ENCODE results near the gene DELE1. TPM values are rescaled to one million over a fixed set of nuclear protein-coding genes. Genes with fewer than 3 reads are reported as not detected.

Gene DELE1
- total and polyA plus RNA-seq, 2 donors (not counting 3 experiments of a cell fraction or from before 2014, with no cell fraction given): 105 to 121 TPM

- FAIRE-seq (peak; percentile 91), DNase-seq (ENCODE audit: low read depth, low spot score) (peak; percentile 92)
- no TSS peak for BruUV-seq (replicated peaks)
- Histone ChIP-seq H3K9me1 (replicated peaks; ENCODE audit: control insufficient read depth, extremely low read depth, insufficient read depth, low read length) (no peaks in the 10 kb centered on the region), H3K27me3 (ENCODE audit: control insufficient read depth in 2 of 2, insufficient read depth in 2 of 2, low read length in 2 of 2) (peaks cover 26 to 33% of the 10 kb centered on the region in 2 experiments), H3K9me3 (replicated peaks; ENCODE audit: control insufficient read depth, insufficient read depth, low read length) (no peaks in the 10 kb centered on the region), H3K4me1 (ENCODE audit: control insufficient read depth, extremely low read depth, insufficient read depth, low read length) (peaks cover 22% of the 10 kb centered on the region), H2AFZ (ENCODE audit: low read depth, low read length) (peak overlapping the region; percentile 74), H4K20me1 (replicated peaks; ENCODE audit: control insufficient read depth, extremely low read depth, insufficient read depth, low read length) (no peaks in the 10 kb centered on the region), H3K9ac (replicated peaks; ENCODE audit: extremely low read depth, insufficient read depth, low read length) (peak overlapping the region; percentile 6), H3K4me3 (replicated peaks in 1 of 3; ENCODE audit: insufficient read depth in 1 of 3, low read depth in 1 of 3, low read length in 3 of 3) (peak overlapping the region; percentile 37 to 58 (median 52)), H3K4me2 (ENCODE audit: insufficient read depth, low read length) (peak overlapping the region; percentile 3), H3K27ac (ENCODE audit: insufficient read depth, low read depth, low read length) (no peak overlapping the region), H3K36me3 (ENCODE audit: control insufficient read depth in 2 of 2, extremely low read depth in 1 of 2, insufficient read depth in 2 of 2, low read length in 2 of 2) (no peaks in the 10 kb centered on the region), H3K79me2 (ENCODE audit: control insufficient read depth, insufficient read depth, low read length) (peaks cover 41% of the 10 kb centered on the region)
- ChIA-PET CTCF (interaction anchor here (0.6 to 8.4 kb wide), 65 partner anchors 8 to 287 kb away, joined by 3 to 233 read pairs (median 6); partner anchors contain the start of genes ARAP3, DELE1, DIAPH1 and PCDH12), POLR2A (interaction anchor here (0.6 to 1.3 kb wide), 4 partner anchors 45 to 185 kb away, joined by 3 to 6 read pairs (median 5); partner anchors contain the start of gene DELE1)
- dilution Hi-C loops (cut with MboI; ENCODE audit: extremely low pct_ligation_motif_present, low sequenced_read_pairs) (loop anchor here (25.0 kb wide), 1 partner anchor 142 kb away; no protein-coding TSS in a partner anchor), intact Hi-C loops (cut with micrococcal nuclease) (loop anchor here (1.0 to 5.0 kb wide), 9 partner anchors 30 to 214 kb away; no protein-coding TSS in a partner anchor)
- TF ChIP-seq FOS (IDR thresholded peaks at IDR 0.05; ENCODE audit: borderline replicate concordance, insufficient read depth, low read length) (no peak), MAX (IDR thresholded peaks at IDR 0.05; ENCODE audit: insufficient read depth, insufficient read length) (peak; percentile 19), JUN (IDR thresholded peaks at IDR 0.05; ENCODE audit: borderline replicate concordance, insufficient read depth, insufficient read length, low read depth) (no peak), CTCF (IDR thresholded peaks at IDR 0.05; ENCODE audit: extremely low read depth in 1 of 2, insufficient read depth in 1 of 2, low read depth in 1 of 2, low read length in 2 of 2) (peak; percentile 91 to 94)
Observed at GRCh38 chr5:141878711-141879425, 44.8 kb upstream of the DELE1 start.

All from endothelial cell of umbilical vein (primary cell).